GM12878 (cell line): Measurements from ENCODE around the gene PCBP4. TPM values are rescaled to one million over a fixed set of nuclear protein-coding genes. Genes with fewer than 3 reads are reported as not detected.

Experiments used
- ATAC-seq: fragments of 200-7000 bp; cut with Tn5 transposase; 3 replicates; pipeline ENCODE4 v1.9.1; 2020; ENCODE audit warnings: mild to moderate bottlenecking, moderate library complexity
- BruUV-seq: library from RNA; stranded (reverse); fragments of 400-500 nt; replicated peaks from 2 replicates; lab custom pipeline; 2021; lab: Mats Ljungman, UMichigan
- CTCF ChIA-PET: fragments of 300-600 bp; sonication (Branson Sonifier 250); formaldehyde crosslinking; extraction: SDS; loops from one replicate; lab custom pipeline; 2021; ENCODE audit warnings: inconsistent platforms; lab: Yijun Ruan, JAX
- POLR2A ChIA-PET: fragments of 350-600 bp; formaldehyde crosslinking; extraction: SDS; loops from one replicate; lab custom pipeline; 2021; ENCODE audit warnings: inconsistent platforms; lab: Charles Lee
- RAD21 ChIA-PET: fragments of 300-600 bp; sonication (Branson Sonifier 250); formaldehyde crosslinking; loops from one replicate; lab custom pipeline; 2023; ENCODE audit warnings: antibody characterized with exemption; ENCODE audit not compliant: unreplicated experiment; lab: Charles Lee
- SMC1A ChIA-PET: fragments of 300-600 bp; sonication (Branson Sonifier 250); formaldehyde crosslinking; loops from one replicate; lab custom pipeline; 2023; ENCODE audit not compliant: unreplicated experiment, uncharacterized antibody; lab: Charles Lee
- DNase-seq: peaks from one replicate; pipeline ENCODE4 v3.0.0-alpha.2; 2011; ENCODE audit warnings: low read depth, low spot score
- FAIRE-seq: peaks from 3 replicates; lab custom pipeline; 2011; peaks lifted over from hg19 to GRCh38; lab: Jason Lieb, UNC
- H2AFZ ChIP-seq: 2 replicates; pipeline ENCODE4 v1.6.0; 2011; ENCODE audit warnings: low read depth, low read length, control low read depth; ENCODE audit not compliant: control insufficient read depth
- H3K27ac ChIP-seq: 2 replicates; pipeline ENCODE4 v1.5.1; 2011; ENCODE audit warnings: control low read depth; ENCODE audit not compliant: control insufficient read depth, insufficient read depth
- H3K27me3 ChIP-seq, 2 experiments: replicated peaks in 1 of 2; 2 replicates each; pipeline versions ENCODE4 v1.6.0 to v1.6.1; 2011; ENCODE audit warnings: low read length in 1 of 2; ENCODE audit not compliant: control insufficient read depth in 2 of 2, insufficient read depth in 2 of 2
- H3K36me3 ChIP-seq, 2 experiments: 2 replicates each; pipeline ENCODE4 v1.5.1; 2011; ENCODE audit warnings: low read length in 1 of 2; ENCODE audit not compliant: control insufficient read depth in 2 of 2, insufficient read depth in 2 of 2
- H3K4me1 ChIP-seq: 2 replicates; pipeline ENCODE4 v1.6.1; 2011; ENCODE audit warnings: mild to moderate bottlenecking, low read length, moderate library complexity, mixed read lengths; ENCODE audit not compliant: control insufficient read depth, insufficient read depth
- H3K4me2 ChIP-seq: 2 replicates; pipeline ENCODE4 v1.6.0; 2011; ENCODE audit warnings: control low read depth; ENCODE audit not compliant: control insufficient read depth, insufficient read depth
- H3K4me3 ChIP-seq: fragments of 200-600 bp; sonication (generic); 2 replicates; pipeline ENCODE4 v1.5.1; 2016
- H3K79me2 ChIP-seq: 2 replicates; pipeline ENCODE4 v1.6.0; 2011; ENCODE audit warnings: low read length; ENCODE audit not compliant: control insufficient read depth, insufficient read depth
- H3K9ac ChIP-seq: 2 replicates; pipeline ENCODE4 v1.8.0; 2011; ENCODE audit warnings: low read length, control low read depth, mixed read lengths; ENCODE audit not compliant: control insufficient read depth, insufficient read depth
- H3K9me3 ChIP-seq: replicated peaks from 3 replicates; pipeline ENCODE4 v1.5.1; 2011; ENCODE audit warnings: mild to moderate bottlenecking, low read length; ENCODE audit not compliant: control insufficient read depth, insufficient read depth
- H4K20me1 ChIP-seq: 2 replicates; pipeline ENCODE4 v1.6.0; 2011; ENCODE audit not compliant: control insufficient read depth, insufficient read depth
- BACH1 ChIP-seq: fragments of 450-650 bp; IDR thresholded peaks from 2 replicates; pipeline ENCODE4 v1.6.1; 2017; ENCODE audit warnings: mild to moderate bottlenecking, borderline replicate concordance
- CREB1 ChIP-seq: IDR thresholded peaks from 2 replicates; pipeline ENCODE4 v1.6.1; 2012; ENCODE audit warnings: low read depth, mild to moderate bottlenecking, inconsistent platforms
- DPF2 ChIP-seq: fragments of 450-650 bp; IDR thresholded peaks from 2 replicates; pipeline ENCODE4 v1.6.1; 2017; ENCODE audit warnings: mild to moderate bottlenecking
- E2F8 ChIP-seq: fragments of 450-650 bp; IDR thresholded peaks from 2 replicates; pipeline ENCODE4 v1.6.1; 2018; ENCODE audit warnings: mild to moderate bottlenecking, low read depth, moderate library complexity; ENCODE audit not compliant: partially characterized antibody
- HDGF ChIP-seq: fragments of 450-650 bp; IDR thresholded peaks from 2 replicates; pipeline ENCODE4 v1.6.1; 2016; ENCODE audit warnings: antibody characterized with exemption
- JUNB ChIP-seq: IDR thresholded peaks from 2 replicates; pipeline ENCODE4 v1.6.1; 2016; ENCODE audit warnings: antibody characterized with exemption, mild to moderate bottlenecking
- KAT2A ChIP-seq: conservative IDR thresholded peaks from 2 replicates; pipeline ENCODE4 v1.6.1; 2011; ENCODE audit warnings: low read depth, low read length; ENCODE audit not compliant: control insufficient read depth
- MEF2B ChIP-seq: fragments of 450-650 bp; IDR thresholded peaks from 2 replicates; pipeline ENCODE4 v1.6.1; 2018; ENCODE audit warnings: mild to moderate bottlenecking, moderate library complexity; ENCODE audit not compliant: partially characterized antibody, poor library complexity, severe bottlenecking
- MLLT1 ChIP-seq: fragments of 450-650 bp; IDR thresholded peaks from 2 replicates; pipeline ENCODE4 v1.6.1; 2016; ENCODE audit warnings: mild to moderate bottlenecking
- MYC ChIP-seq: IDR thresholded peaks from 2 replicates; pipeline ENCODE4 v1.6.1; 2011; ENCODE audit warnings: mild to moderate bottlenecking, low read length, moderate library complexity, inconsistent platforms; ENCODE audit not compliant: insufficient read depth, insufficient replicate concordance, insufficient read length, severe bottlenecking
- NR2C1 ChIP-seq: fragments of 450-650 bp; IDR thresholded peaks from 2 replicates; pipeline ENCODE4 v1.6.1; 2017; ENCODE audit warnings: antibody characterized with exemption, mild to moderate bottlenecking, moderate library complexity
- PAX8 ChIP-seq: fragments of 450-650 bp; IDR thresholded peaks from 2 replicates; pipeline ENCODE4 v1.6.1; 2017; ENCODE audit warnings: mild to moderate bottlenecking, moderate library complexity
- SMAD1 ChIP-seq: fragments of 450-650 bp; IDR thresholded peaks from 2 replicates; pipeline ENCODE4 v1.6.1; 2018; ENCODE audit warnings: mild to moderate bottlenecking, low read depth; ENCODE audit not compliant: partially characterized antibody
- SMAD5 ChIP-seq: IDR thresholded peaks from 2 replicates; pipeline ENCODE4 v1.6.1; 2016; ENCODE audit warnings: antibody characterized with exemption, low read depth
- SUPT20H ChIP-seq: IDR thresholded peaks from 2 replicates; pipeline ENCODE4 v1.6.1; 2011; ENCODE audit warnings: low read depth, mild to moderate bottlenecking, low read length, moderate library complexity, borderline replicate concordance; ENCODE audit not compliant: control insufficient read depth
- TAF1 ChIP-seq: IDR thresholded peaks from 2 replicates; pipeline ENCODE4 v1.6.1; 2011; ENCODE audit warnings: mild to moderate bottlenecking, low read depth, low read length, borderline replicate concordance
- TARDBP ChIP-seq: IDR thresholded peaks from 2 replicates; pipeline ENCODE4 v1.6.1; 2016; ENCODE audit warnings: borderline replicate concordance
- ZBED1 ChIP-seq: IDR thresholded peaks from 2 replicates; pipeline ENCODE4 v1.6.1; 2016; ENCODE audit warnings: borderline replicate concordance
- WGBS: methylation state at CpG from one replicate; pipeline ENCODE4 v1.1.6; 2016; ENCODE audit warnings: low lambda C conversion rate; ENCODE audit not compliant: insufficient replicate concordance, insufficient coverage; ENCODE audit errors: missing lambda C conversion rate; 5-methylcytosine and 5-hydroxymethylcytosine counted together
- in situ Hi-C: fragments of 300-500 bp; cut with MboI; formaldehyde crosslinking; loops from 9 replicates; pipeline ENCODE4 v1.14.3; 2018; ENCODE audit warnings: mixed read lengths
- intact Hi-C: fragments of 100-400 bp; cut with micrococcal nuclease; formaldehyde crosslinking; loops from one replicate; pipeline ENCODE4 v1.14.2; 2022; ENCODE audit not compliant: unreplicated experiment
- polyA plus RNA-seq, 11 experiments: library from polyadenylated mRNA; depleted of rRNA in 4 of 11; unstranded in 6 of 11; stranded (reverse) in 5 of 11; fragments of >200 nt; fragmentation: Nextera tagmentation in 4 of 11; fragmentation: Illumina TruSeq in 1 of 11; extraction: Ambion mirVana in 4 of 11; extraction: Trizol in 1 of 11; gene quantifications; 1 replicate in 1 of 11; 2 replicates in 10 of 11; pipeline versions ENCODE4 v1.2.1 to v1.2.3, GENCODE V29; 2011 to 2016; ENCODE audit warnings: inconsistent platforms in 2 of 11, missing spikeins in 2 of 11, low read depth in 1 of 11
- total RNA-seq, 4 experiments: library from RNA; depleted of rRNA in 3 of 4; stranded (reverse); fragments of >200 nt in 3 of 4; fragmentation: Illumina TruSeq in 1 of 4; extraction: Trizol in 1 of 4; gene quantifications; 2 replicates each; pipeline versions ENCODE4 v1.2.1 to v1.2.3, GENCODE V29; 2013 to 2021
- TF ChIP-seq, protein P1 (sequence below): IDR thresholded peaks from 2 replicates; pipeline ENCODE4 v1.6.1; 2012; ENCODE audit warnings: low read depth, low read length, improper control_type of control experiment

The PCBP4 gene
- total and polyA plus RNA-seq, 10 of the 15 experiments (the other 5 are each of a cell fraction or from before 2014, with no cell fraction given), result 0.05 to 14.5 (median 4.2) TPM

DNA sequence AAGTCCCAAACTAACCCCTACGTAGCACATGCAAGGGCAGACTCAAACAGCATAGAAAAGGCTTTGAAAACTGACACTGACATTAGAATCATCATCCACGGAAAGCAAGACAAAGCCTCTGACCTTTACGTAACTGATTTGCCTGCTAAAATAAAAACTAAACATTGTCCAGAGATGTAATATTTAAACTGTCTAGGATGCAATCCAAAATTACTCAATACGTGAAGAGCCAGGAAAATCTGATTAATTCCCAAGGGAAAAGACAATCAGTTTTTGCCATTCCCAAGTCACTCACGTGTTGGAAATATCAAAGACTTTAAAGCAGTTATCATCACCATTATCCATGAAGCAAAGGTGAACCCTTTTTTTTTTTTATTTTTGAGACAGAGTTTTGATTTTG is 50.8 kb downstream of the PCBP4 start:
- H3K36me3 ChIP-seq, result no peaks in the 10 kb centered on the region
- in situ Hi-C loops (no loop called here), intact Hi-C loops (no loop called here)
- BruUV-seq, result no TSS peak
- H3K4me3 ChIP-seq, result no peak overlapping the region
- no peak overlapping the region for H3K9ac ChIP-seq
- no peak overlapping the region for H3K4me2 ChIP-seq
- no peaks in the 10 kb centered on the region for H3K9me3 ChIP-seq
- FAIRE-seq, result no peak
- CTCF ChIA-PET, result no interaction called here
- no peaks in the 10 kb centered on the region for H3K27me3 ChIP-seq
- no peak overlapping the region for H3K27ac ChIP-seq
- no peaks in the 10 kb centered on the region for H4K20me1 ChIP-seq
- no peak for DNase-seq
- ATAC-seq, result no peak
- H3K4me1 ChIP-seq, result no peaks in the 10 kb centered on the region
- POLR2A ChIA-PET, result no interaction called here
- no peaks in the 10 kb centered on the region for H3K79me2 ChIP-seq
- RAD21 ChIA-PET, result no interaction called here
- no peak overlapping the region for H2AFZ ChIP-seq
- SMC1A ChIA-PET, result no interaction called here
- 50% methylated on average over 5 of the region's 5 CpGs for WGBS
- no peak for TF ChIP-seq HDGF
- TF ChIP-seq, protein P1, sequence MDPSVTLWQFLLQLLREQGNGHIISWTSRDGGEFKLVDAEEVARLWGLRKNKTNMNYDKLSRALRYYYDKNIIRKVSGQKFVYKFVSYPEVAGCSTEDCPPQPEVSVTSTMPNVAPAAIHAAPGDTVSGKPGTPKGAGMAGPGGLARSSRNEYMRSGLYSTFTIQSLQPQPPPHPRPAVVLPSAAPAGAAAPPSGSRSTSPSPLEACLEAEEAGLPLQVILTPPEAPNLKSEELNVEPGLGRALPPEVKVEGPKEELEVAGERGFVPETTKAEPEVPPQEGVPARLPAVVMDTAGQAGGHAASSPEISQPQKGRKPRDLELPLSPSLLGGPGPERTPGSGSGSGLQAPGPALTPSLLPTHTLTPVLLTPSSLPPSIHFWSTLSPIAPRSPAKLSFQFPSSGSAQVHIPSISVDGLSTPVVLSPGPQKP, result no peak
- no peak for TF ChIP-seq MEF2B
- no peak for TF ChIP-seq MLLT1
- no peak for TF ChIP-seq SMAD1
- no peak for TF ChIP-seq E2F8
- TF ChIP-seq BACH1, result no peak
- no peak for TF ChIP-seq ZBED1
- no peak for TF ChIP-seq PAX8
- no peak for TF ChIP-seq DPF2
- TF ChIP-seq KAT2A, result no peak
- no peak for TF ChIP-seq TAF1
- TF ChIP-seq CREB1, result no peak
- no peak for TF ChIP-seq NR2C1
- no peak for TF ChIP-seq TARDBP
- no peak for TF ChIP-seq JUNB
- no peak for TF ChIP-seq SMAD5
- no peak for TF ChIP-seq SUPT20H
- no peak for TF ChIP-seq MYC
